MCF 10A (cell line): ENCODE data around the gene MYL5. TPM values are rescaled to one million over a fixed set of nuclear protein-coding genes. Genes with fewer than 3 reads are reported as not detected.
A peak's percentile ranks its signal among the peaks of the same experiment; 100 is the strongest.

Source experiments
- BruUV-seq: library from RNA; stranded (reverse); fragments of 400-500 nt; replicated peaks from 2 replicates; lab custom pipeline; 2021; lab: Mats Ljungman, UMichigan
- CTCF ChIA-PET: fragments of 300-600 bp; sonication (Branson Sonifier 250); formaldehyde crosslinking; extraction: SDS; loops from one replicate; lab custom pipeline; 2021; ENCODE audit warnings: antibody characterized with exemption, inconsistent platforms; lab: Yijun Ruan, JAX
- POLR2A ChIA-PET: fragments of 300-600, 350-650 bp; sonication (Branson Sonifier 250); formaldehyde crosslinking; extraction: SDS; loops from one replicate; lab custom pipeline; 2020; ENCODE audit warnings: antibody characterized with exemption, inconsistent platforms; lab: Yijun Ruan, JAX
- DNase-seq: peaks from one replicate; pipeline ENCODE4 v3.0.0-alpha.2; 2018; ENCODE audit not compliant: unreplicated experiment
- H3K27ac Mint-ChIP-seq: one replicate; pipeline ENCODE4 v1.8.0; 2022; ENCODE audit warnings: mild to moderate bottlenecking, low read depth, mixed read lengths; ENCODE audit not compliant: unreplicated experiment
- H3K27me3 Mint-ChIP-seq: one replicate; pipeline ENCODE4 v1.8.0; 2022; ENCODE audit warnings: mixed read lengths; ENCODE audit not compliant: insufficient read depth, unreplicated experiment
- H3K36me3 Mint-ChIP-seq: one replicate; pipeline ENCODE4 v1.8.0; 2022; ENCODE audit warnings: mild to moderate bottlenecking, moderate library complexity, mixed read lengths; ENCODE audit not compliant: insufficient read depth, unreplicated experiment
- H3K4me1 Mint-ChIP-seq: one replicate; pipeline ENCODE4 v1.8.0; 2022; ENCODE audit warnings: mixed read lengths; ENCODE audit not compliant: insufficient read depth, unreplicated experiment
- H3K4me3 Mint-ChIP-seq: one replicate; pipeline ENCODE4 v1.8.0; 2022; ENCODE audit warnings: mild to moderate bottlenecking, moderate library complexity, mixed read lengths; ENCODE audit not compliant: unreplicated experiment
- H3K9me3 Mint-ChIP-seq: one replicate; pipeline ENCODE4 v1.8.0; 2022; ENCODE audit warnings: mixed read lengths; ENCODE audit not compliant: unreplicated experiment
- CTCF ChIP-seq: fragments of 200-600 bp; IDR thresholded peaks from one replicate; pipeline ENCODE4 v1.8.0; 2022; ENCODE audit warnings: antibody characterized with exemption, mild to moderate bottlenecking; ENCODE audit not compliant: unreplicated experiment
- intact Hi-C: fragments of 100-400 bp; cut with micrococcal nuclease; formaldehyde crosslinking; loops from 2 replicates; pipeline ENCODE4 v1.14.1; 2022
- total RNA-seq: library from RNA; stranded (reverse); gene quantifications from 2 replicates; pipeline ENCODE4 v1.2.3, GENCODE V29; 2022

The MYL5 gene
- total RNA-seq, 1 experiment from 2014 or later: 32.9 TPM

GRCh38 chr4:687048-687970 lies 13.0 kb downstream of the MYL5 start:
- ChIA-PET POLR2A (interaction anchor here (0.6 to 1.7 kb wide), 12 partner anchors 9 to 213 kb away, joined by 3 to 18 read pairs (median 4); partner anchors contain the start of genes ATP5ME and MYL5), CTCF (interaction anchor here (0.6 to 1.5 kb wide), 4 partner anchors 9 to 70 kb away, joined by 3 to 6 read pairs (median 4); partner anchors contain the start of gene MYL5)
- H3K4me1 Mint-ChIP-seq: peaks cover 11% of the 10 kb centered on the region
- H3K36me3 Mint-ChIP-seq: peaks cover 5% of the 10 kb centered on the region
- TF ChIP-seq CTCF: no peak
- no TSS peak for BruUV-seq
- no peaks in the 10 kb centered on the region for H3K27me3 Mint-ChIP-seq
- H3K4me3 Mint-ChIP-seq: peak overlapping the region; percentile 64
- intact Hi-C loops: no loop called here
- H3K27ac Mint-ChIP-seq: peak overlapping the region; percentile 91
- DNase-seq: peak; percentile 93
- no peaks in the 10 kb centered on the region for H3K9me3 Mint-ChIP-seq

GRCh38 chr4:687971-688853 lies 13.9 kb downstream of the MYL5 start:
- Mint-ChIP-seq H3K36me3 (peaks cover 5% of the 10 kb centered on the region), H3K4me1 (peaks cover 11% of the 10 kb centered on the region), H3K4me3 (peak overlapping the region; percentile 64), H3K27me3 (no peaks in the 10 kb centered on the region), H3K27ac (peak overlapping the region; percentile 91), H3K9me3 (no peaks in the 10 kb centered on the region)
- intact Hi-C loops: no loop called here
- ChIA-PET POLR2A (interaction anchor here (0.6 to 1.7 kb wide), 7 partner anchors 9 to 214 kb away, joined by 3 to 18 read pairs (median 8); partner anchors contain the start of genes ATP5ME and MYL5), CTCF (interaction anchor here (0.7 to 1.5 kb wide), 2 partner anchors 13 to 69 kb away, joined by 4 to 6 read pairs; partner anchors contain the start of gene MYL5)
- TF ChIP-seq CTCF: no peak
- no peak for DNase-seq
- no TSS peak for BruUV-seq

- no peak for TF ChIP-seq CTCF
- Mint-ChIP-seq H3K27ac (peak within 1 kb of the TSS; percentile 91), H3K27me3 (no peaks in the 10 kb centered on the region), H3K36me3 (peaks cover 5% of the 10 kb centered on the region), H3K9me3 (no peaks in the 10 kb centered on the region), H3K4me3 (peak within 1 kb of the TSS; percentile 64), H3K4me1 (peaks cover 11% of the 10 kb centered on the region)
- no TSS peak for BruUV-seq
- intact Hi-C loops: no loop called here
- CTCF ChIA-PET: no interaction called here
- DNase-seq: no peak
- POLR2A ChIA-PET: no interaction called here
Measured at GRCh38 chr4:688854-689681, 14.7 kb downstream of the MYL5 start, which contains the start of gene SLC49A3. Gene SLC49A3, minus strand, starts transcription at chr4:689151. Its CDS starts 24 bp downstream, at chr4:689127.
